ENCODE data around the gene YJEFN3. TPM values are rescaled to one million over a fixed set of nuclear protein-coding genes. Genes with fewer than 3 reads are reported as not detected.

Gene YJEFN3
- total RNA-seq, 2 donors from 2014 or later, result 8.1 to 19.3 TPM

DNA sequence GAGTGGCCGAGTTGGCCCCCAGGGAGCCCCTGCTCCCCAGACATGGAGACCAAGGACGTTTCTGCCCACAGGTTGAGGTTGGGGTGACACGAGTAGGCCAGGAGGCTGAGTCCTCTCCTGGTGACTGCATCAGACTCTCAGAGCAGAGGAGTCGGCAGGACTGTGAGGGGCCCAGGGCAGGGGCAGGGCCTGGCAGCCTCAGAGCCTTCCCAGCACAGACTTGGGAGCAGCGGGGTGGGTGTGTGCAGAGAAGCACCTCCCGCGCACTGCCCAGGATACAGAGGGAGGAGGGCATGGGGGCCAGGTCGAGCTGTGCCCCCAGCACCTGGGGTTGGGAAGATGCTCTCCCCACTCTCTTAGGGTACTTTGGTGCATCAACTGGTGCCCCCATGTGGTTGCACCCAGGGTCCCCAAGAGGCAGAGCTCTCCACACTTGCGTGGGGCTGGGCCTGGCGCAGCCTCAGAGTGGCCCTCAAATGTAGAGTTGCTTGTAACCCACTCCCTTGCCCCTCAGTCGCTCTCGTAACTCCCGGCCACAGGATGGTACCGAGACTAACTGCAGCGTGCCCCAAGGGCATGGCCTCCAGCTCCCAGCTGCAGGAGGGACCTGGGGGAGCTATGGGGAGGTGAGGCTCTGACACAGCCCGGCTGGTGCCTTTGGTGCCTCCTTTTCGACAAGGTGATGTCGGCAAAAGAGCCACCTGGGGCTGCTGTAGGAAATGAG is 29.3 kb upstream of the YJEFN3 start:
- no peak for DNase-seq (ENCODE audit: low spot score)
- WGBS, result 79% methylated on average over 18 of the region's 18 CpGs
- Histone ChIP-seq H3K27me3 (replicated peaks; ENCODE audit: insufficient read depth) (no peaks in the 10 kb centered on the region), H3K36me3 (peaks cover 6 to 12% of the 10 kb centered on the region in 2 donors), H3K9me3 (no peaks in the 10 kb centered on the region), H3K4me1 (replicated peaks) (no peaks in the 10 kb centered on the region), H3K4me3 (no peak overlapping the region), H3K27ac (no peak overlapping the region)
- TF ChIP-seq POLR2A (IDR thresholded peaks at IDR 0.05) (no peak), CTCF (IDR thresholded peaks at IDR 0.05) (no peak), POLR2AphosphoS5 (IDR thresholded peaks at IDR 0.05) (no peak)
- intact Hi-C loops (cut with DNase I), result no loop called here

DNA sequence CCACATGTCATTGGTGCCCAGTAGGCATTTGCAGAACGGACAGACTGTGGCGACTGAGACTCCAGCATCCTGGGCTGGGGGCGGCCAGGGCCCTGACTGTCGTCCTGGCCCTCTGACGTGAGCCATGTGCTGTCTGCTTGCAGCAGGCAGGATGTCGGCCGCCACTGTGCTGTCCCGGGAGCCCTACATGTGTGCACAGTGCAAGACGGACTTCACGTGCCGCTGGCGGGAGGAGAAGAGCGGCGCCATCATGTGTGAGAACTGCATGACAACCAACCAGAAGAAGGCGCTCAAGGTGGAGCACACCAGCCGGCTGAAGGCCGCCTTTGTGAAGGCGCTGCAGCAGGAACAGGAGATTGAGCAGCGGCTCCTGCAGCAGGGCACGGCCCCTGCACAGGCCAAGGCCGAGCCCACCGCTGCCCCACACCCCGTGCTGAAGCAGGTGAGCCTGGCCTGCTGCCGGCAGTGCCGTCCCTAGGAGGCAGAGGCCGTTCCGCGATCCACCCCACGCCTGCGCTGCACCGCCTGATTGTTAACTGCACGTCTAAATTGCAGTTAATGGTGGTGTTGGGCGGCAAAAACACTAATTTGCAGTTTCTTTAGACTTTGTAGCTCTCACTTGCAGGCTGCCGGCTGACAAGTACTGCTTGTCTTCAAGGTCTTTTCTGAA is 27.6 kb upstream of the YJEFN3 start:
- Histone ChIP-seq H3K36me3 (peaks cover 7 to 9% of the 10 kb centered on the region in 2 donors), H3K27me3 (replicated peaks; ENCODE audit: insufficient read depth) (no peaks in the 10 kb centered on the region), H3K27ac (no peak overlapping the region), H3K4me1 (replicated peaks) (no peaks in the 10 kb centered on the region), H3K4me3 (no peak overlapping the region), H3K9me3 (no peaks in the 10 kb centered on the region)
- intact Hi-C loops (cut with DNase I), result no loop called here
- 88% methylated on average over 27 of the region's 34 CpGs for WGBS
- DNase-seq (ENCODE audit: low spot score), result no peak
- no peak for TF ChIP-seq POLR2AphosphoS5 (IDR thresholded peaks at IDR 0.05)
- TF ChIP-seq POLR2A (IDR thresholded peaks at IDR 0.05), result no peak
- no peak for TF ChIP-seq CTCF (IDR thresholded peaks at IDR 0.05)

DNA sequence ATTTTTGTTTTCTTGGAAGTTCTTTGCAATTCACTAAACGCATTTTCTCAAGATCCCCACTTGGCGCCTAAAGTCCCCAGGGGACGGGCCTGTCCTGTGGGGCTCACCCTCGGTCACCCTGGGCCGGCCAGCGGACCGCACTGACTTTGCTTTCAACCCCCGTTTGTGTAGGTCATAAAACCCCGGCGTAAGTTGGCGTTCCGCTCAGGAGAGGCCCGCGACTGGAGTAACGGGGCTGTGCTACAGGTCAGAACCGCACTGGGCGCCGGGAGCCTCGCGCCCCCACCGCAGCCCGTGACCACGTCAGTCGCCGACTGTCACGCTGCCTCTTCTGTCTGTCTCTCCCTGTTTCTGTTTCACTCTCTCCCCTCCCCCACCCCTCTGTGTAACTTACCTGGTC is 26.9 kb upstream of the YJEFN3 start:
- H3K27ac ChIP-seq, result no peak overlapping the region
- H3K36me3 ChIP-seq, result peaks cover under 1 to 9% of the 10 kb centered on the region in 2 donors
- 88% methylated on average over 26 of the region's 26 CpGs for WGBS
- no peak for DNase-seq (ENCODE audit: low spot score)
- intact Hi-C loops (cut with DNase I), result no loop called here
- H3K4me1 ChIP-seq (replicated peaks), result no peaks in the 10 kb centered on the region
- no peaks in the 10 kb centered on the region for H3K27me3 ChIP-seq (replicated peaks; ENCODE audit: insufficient read depth)
- no peaks in the 10 kb centered on the region for H3K9me3 ChIP-seq
- TF ChIP-seq CTCF (IDR thresholded peaks at IDR 0.05) (no peak), POLR2A (IDR thresholded peaks at IDR 0.05) (no peak), POLR2AphosphoS5 (IDR thresholded peaks at IDR 0.05) (no peak)
- no peak overlapping the region for H3K4me3 ChIP-seq

DNA sequence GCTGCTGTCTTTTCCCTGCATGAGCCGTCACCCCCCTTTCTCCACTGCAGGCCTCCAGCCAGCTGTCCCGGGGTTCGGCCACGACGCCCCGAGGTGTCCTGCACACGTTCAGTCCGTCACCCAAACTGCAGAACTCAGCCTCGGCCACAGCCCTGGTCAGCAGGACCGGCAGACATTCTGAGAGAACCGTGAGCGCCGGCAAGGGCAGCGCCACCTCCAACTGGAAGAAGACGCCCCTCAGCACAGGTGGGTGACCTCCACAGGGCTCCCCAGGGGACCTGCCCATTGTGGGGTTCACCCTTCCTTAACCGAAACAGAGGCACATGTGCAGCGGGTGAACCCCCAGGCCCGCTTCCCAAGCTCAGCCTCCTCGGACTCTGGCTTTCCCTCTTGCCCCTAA is 26.4 kb upstream of the YJEFN3 start:
- no peaks in the 10 kb centered on the region for H3K27me3 ChIP-seq (replicated peaks; ENCODE audit: insufficient read depth)
- H3K4me1 ChIP-seq (replicated peaks), result no peaks in the 10 kb centered on the region
- H3K27ac ChIP-seq, result no peak overlapping the region
- no peak overlapping the region for H3K4me3 ChIP-seq
- H3K36me3 ChIP-seq, result peaks cover 0 to 9% of the 10 kb centered on the region in 2 donors
- TF ChIP-seq POLR2A (IDR thresholded peaks at IDR 0.05) (no peak), POLR2AphosphoS5 (IDR thresholded peaks at IDR 0.05) (no peak), CTCF (IDR thresholded peaks at IDR 0.05) (no peak)
- WGBS, result 94% methylated on average over 19 of the region's 19 CpGs
- no peaks in the 10 kb centered on the region for H3K9me3 ChIP-seq
- DNase-seq (ENCODE audit: low spot score), result no peak
- intact Hi-C loops (cut with DNase I), result no loop called here

All from prostate gland (tissue), 2 donors.